ENCODE measurements around the gene TOMM6. TPM values are rescaled to one million over a fixed set of nuclear protein-coding genes. Genes with fewer than 3 reads are reported as not detected.

TOMM6 gene
- total and polyA plus RNA-seq, 4 donors = 43.5 to 313 (median 204) TPM

GRCh38 chr6:41769376-41769775 is 18.1 kb upstream of the TOMM6 start:
- no peak overlapping the region for H3K27ac ChIP-seq (ENCODE audit: low read depth in 1 of 2, low read length in 1 of 2)
- TF ChIP-seq CTCF (IDR thresholded peaks at IDR 0.05; ENCODE audit: control extremely low read depth, extremely low read depth) = no peak
- no peaks in the 10 kb centered on the region for H3K27me3 ChIP-seq (ENCODE audit: control insufficient read depth in 3 of 3, insufficient read depth in 3 of 3, low read length in 2 of 3)
- no peak overlapping the region for H3K4me3 ChIP-seq
- H3K9me3 ChIP-seq (ENCODE audit: control insufficient read depth in 4 of 4, insufficient read depth in 3 of 4, low read length in 3 of 4) = no peaks in the 10 kb centered on the region
- ATAC-seq (ENCODE audit: insufficient read depth, low FRiP score) (no peak), DNase-seq (no peak)
- peaks cover 6 to 32% (median 19%) of the 10 kb centered on the region in 5 donors for H3K4me1 ChIP-seq (ENCODE audit: control insufficient read depth in 5 of 5, insufficient read depth in 5 of 5, low read length in 5 of 5)
- 97% methylated on average over 8 of the region's 8 CpGs for WGBS, 2 donors
- peaks cover 5 to 31% (median 9%) of the 10 kb centered on the region in 4 donors for H3K36me3 ChIP-seq (ENCODE audit: control insufficient read depth in 4 of 4, insufficient read depth in 4 of 4, low read length in 4 of 4)
- H3K9ac ChIP-seq (ENCODE audit: insufficient read depth in 1 of 2, low read length in 2 of 2) = no peak overlapping the region

GRCh38 chr6:41770381-41771057 is 17.0 kb upstream of the TOMM6 start:
- WGBS, 2 donors = 94 to 96% methylated on average over 30 of the region's 30 CpGs
- Histone ChIP-seq H3K4me3 (no peak overlapping the region), H3K27me3 (ENCODE audit: control insufficient read depth in 3 of 3, insufficient read depth in 3 of 3, low read length in 2 of 3) (no peaks in the 10 kb centered on the region), H3K9me3 (ENCODE audit: control insufficient read depth in 4 of 4, insufficient read depth in 3 of 4, low read length in 3 of 4) (no peaks in the 10 kb centered on the region), H3K4me1 (ENCODE audit: control insufficient read depth in 5 of 5, insufficient read depth in 5 of 5, low read length in 5 of 5) (peaks cover 6 to 32% (median 19%) of the 10 kb centered on the region in 5 donors), H3K27ac (ENCODE audit: low read depth in 1 of 2, low read length in 1 of 2) (no peak overlapping the region), H3K36me3 (ENCODE audit: control insufficient read depth in 4 of 4, insufficient read depth in 4 of 4, low read length in 4 of 4) (peaks cover 7 to 39% (median 12%) of the 10 kb centered on the region in 4 donors), H3K9ac (ENCODE audit: insufficient read depth in 1 of 2, low read length in 2 of 2) (no peak overlapping the region)
- no peak for DNase-seq
- no peak for ATAC-seq (ENCODE audit: insufficient read depth, low FRiP score)
- no peak for TF ChIP-seq CTCF (IDR thresholded peaks at IDR 0.05; ENCODE audit: control extremely low read depth, extremely low read depth)

DNA sequence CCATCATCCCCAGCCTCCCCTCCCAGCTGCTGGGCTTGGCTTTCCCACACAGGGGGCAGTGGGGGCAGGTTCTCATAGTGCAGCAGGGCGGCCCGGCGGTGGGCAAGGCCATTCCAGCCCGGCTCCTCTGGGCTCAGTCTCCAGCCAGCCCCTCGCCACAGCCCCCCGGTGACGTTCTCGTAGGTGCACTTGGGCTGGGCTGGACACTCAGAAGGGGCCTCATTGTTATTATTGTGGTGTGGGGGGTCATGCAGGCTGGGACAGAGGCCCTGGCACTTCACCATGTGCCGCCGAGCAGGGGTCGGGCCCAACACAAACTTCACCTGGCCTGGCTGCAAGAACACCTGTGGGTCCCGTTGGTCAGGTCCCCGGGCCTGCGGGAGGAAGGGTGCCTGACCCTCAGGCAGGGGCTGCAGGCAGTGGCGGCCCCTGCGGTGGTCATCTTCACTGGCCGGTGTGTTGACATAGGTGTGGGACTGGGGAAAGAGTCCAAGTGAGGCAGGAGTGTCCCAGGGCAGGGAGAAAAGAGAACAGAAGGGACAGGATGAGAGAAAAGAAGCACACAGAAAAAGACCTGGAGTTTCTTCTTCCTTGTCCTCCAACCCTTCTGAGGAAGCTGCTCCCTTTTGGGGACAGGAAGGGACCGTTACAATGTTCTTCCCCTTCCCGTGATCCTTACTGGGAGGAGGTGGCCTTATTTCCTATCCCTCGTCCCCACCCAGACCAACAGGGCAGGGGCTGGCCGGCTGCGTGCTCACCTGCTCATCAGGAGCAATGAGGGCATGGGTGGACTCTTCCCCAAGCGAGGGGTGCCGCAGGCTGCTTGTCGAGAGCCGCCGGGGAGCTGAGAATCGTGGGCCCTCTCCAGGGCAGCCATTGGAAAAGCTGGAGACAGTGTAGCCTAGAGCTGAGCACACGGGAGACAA is 16.2 kb upstream of the TOMM6 start:
- no peak overlapping the region for H3K9ac ChIP-seq (ENCODE audit: insufficient read depth in 1 of 2, low read length in 2 of 2)
- H3K27ac ChIP-seq (ENCODE audit: low read depth in 1 of 2, low read length in 1 of 2) = no peak overlapping the region
- no peak for ATAC-seq (ENCODE audit: insufficient read depth, low FRiP score)
- no peaks in the 10 kb centered on the region for H3K27me3 ChIP-seq (ENCODE audit: control insufficient read depth in 3 of 3, insufficient read depth in 3 of 3, low read length in 2 of 3)
- H3K9me3 ChIP-seq (ENCODE audit: control insufficient read depth in 4 of 4, insufficient read depth in 3 of 4, low read length in 3 of 4) = no peaks in the 10 kb centered on the region
- no peak overlapping the region for H3K4me3 ChIP-seq
- no peak for DNase-seq
- no peak for TF ChIP-seq CTCF (IDR thresholded peaks at IDR 0.05; ENCODE audit: control extremely low read depth, extremely low read depth)
- H3K36me3 ChIP-seq (ENCODE audit: control insufficient read depth in 4 of 4, insufficient read depth in 4 of 4, low read length in 4 of 4) = peaks cover 10 to 39% (median 14%) of the 10 kb centered on the region in 4 donors
- peaks cover 6 to 30% (median 18%) of the 10 kb centered on the region in 5 donors for H3K4me1 ChIP-seq (ENCODE audit: control insufficient read depth in 5 of 5, insufficient read depth in 5 of 5, low read length in 5 of 5)
- 92% methylated on average over 27 to 29 of the region's 29 CpGs for WGBS, 2 donors

Data from lung (tissue), 12 donors.